Lower lobe of right lung (tissue), 2 donors: ENCODE measurements around the gene INF2. TPM values are rescaled to one million over a fixed set of nuclear protein-coding genes. Genes with fewer than 3 reads are reported as not detected.

Source experiments
- ATAC-seq, 2 donors: fragments of 200-7000 bp; cut with Tn5 transposase; one replicate each; pipeline ENCODE4 v1.9.1; 2020 to 2022; ENCODE audit warnings: mild to moderate bottlenecking in 2 of 2, moderate library complexity in 2 of 2
- DNase-seq: peaks from one replicate; pipeline ENCODE4 v3.0.0-alpha.2; 2020
- H3K27ac ChIP-seq: fragments of 200-600 bp; one replicate; pipeline ENCODE4 v1.8.0; 2022
- H3K27me3 ChIP-seq: fragments of 200-600 bp; one replicate; pipeline ENCODE4 v1.8.0; 2022; ENCODE audit warnings: low read depth
- H3K36me3 ChIP-seq: fragments of 200-600 bp; one replicate; pipeline ENCODE4 v1.8.0; 2022; ENCODE audit warnings: mild to moderate bottlenecking
- H3K4me1 ChIP-seq: fragments of 200-600 bp; one replicate; pipeline ENCODE4 v1.8.0; 2022
- H3K4me3 ChIP-seq: fragments of 200-600 bp; one replicate; pipeline ENCODE4 v1.8.0; 2022; ENCODE audit warnings: mild to moderate bottlenecking
- H3K9me3 ChIP-seq: fragments of 200-600 bp; one replicate; pipeline ENCODE4 v1.8.0; 2022
- CTCF ChIP-seq: fragments of 200-600 bp; IDR thresholded peaks from one replicate; pipeline ENCODE4 v1.8.0; 2022; ENCODE audit warnings: antibody characterized with exemption, mild to moderate bottlenecking
- intact Hi-C: fragments of 100-400 bp; cut with DNase I; formaldehyde crosslinking; loops from one replicate; pipeline ENCODE4 v1.11.0; 2022
- total RNA-seq: library from RNA; stranded (reverse); fragmentation: NEBNext Ultra II Directional; extraction: Animal tissue kit (Norgen Biotek cat#: 25700); gene quantifications from one replicate; pipeline ENCODE4 v1.2.1, GENCODE V29; 2021
- donor health status: DM: no; HTN: yes; CAD: no; lungs with severe emphysema.

Gene INF2
- total RNA-seq, 1 donor from 2014 or later, result 116 TPM

- ATAC-seq, result no peak
These were observed 46.1 kb upstream of the INF2 start for GRCh38 chr14:104643306-104643705.

DNA sequence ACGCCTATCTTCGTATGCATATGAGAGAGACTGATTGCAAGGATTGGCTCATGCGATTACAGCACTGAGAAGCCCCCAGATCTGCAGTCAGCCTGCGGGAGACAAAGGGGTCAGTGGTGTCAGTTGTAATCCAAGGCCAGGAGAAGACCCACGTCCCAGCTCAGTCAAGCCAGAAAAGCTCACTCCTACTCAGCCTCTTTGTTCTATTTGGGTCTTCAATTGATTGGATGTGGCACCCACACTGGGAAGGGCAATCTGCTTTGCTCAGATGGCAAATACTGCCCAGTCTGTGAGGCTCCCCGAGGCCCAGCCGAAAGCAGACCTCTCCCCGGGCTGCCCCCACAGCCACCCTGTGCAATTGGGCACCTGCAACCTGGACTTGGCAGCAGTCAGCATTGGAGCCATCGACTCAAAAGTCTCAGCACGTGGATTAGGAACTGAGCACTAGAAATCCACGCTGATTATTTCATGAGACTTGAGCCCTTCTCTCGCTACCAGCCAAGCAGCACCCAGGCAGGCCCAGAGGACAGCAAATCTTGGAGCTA is 45.3 kb upstream of the INF2 start:
- Histone ChIP-seq H3K27ac (no peak overlapping the region), H3K4me1 (peaks cover 5% of the 10 kb centered on the region), H3K4me3 (no peak overlapping the region), H3K27me3 (peaks cover 12% of the 10 kb centered on the region), H3K36me3 (no peaks in the 10 kb centered on the region), H3K9me3 (no peaks in the 10 kb centered on the region)
- ATAC-seq (no peak), DNase-seq (no peak)
- intact Hi-C loops, result no loop called here
- TF ChIP-seq CTCF, result no peak

More at GRCh38 chr14:104643306-104643705, 46.1 kb upstream of the INF2 start:
- no peak overlapping the region for H3K4me3 ChIP-seq
- intact Hi-C loops, result no loop called here
- H3K9me3 ChIP-seq, result no peaks in the 10 kb centered on the region
- DNase-seq, result no peak
- H3K27ac ChIP-seq, result no peak overlapping the region
- peaks cover 5% of the 10 kb centered on the region for H3K4me1 ChIP-seq
- H3K36me3 ChIP-seq, result no peaks in the 10 kb centered on the region
- peaks cover 18% of the 10 kb centered on the region for H3K27me3 ChIP-seq
- TF ChIP-seq CTCF, result no peak

DNA sequence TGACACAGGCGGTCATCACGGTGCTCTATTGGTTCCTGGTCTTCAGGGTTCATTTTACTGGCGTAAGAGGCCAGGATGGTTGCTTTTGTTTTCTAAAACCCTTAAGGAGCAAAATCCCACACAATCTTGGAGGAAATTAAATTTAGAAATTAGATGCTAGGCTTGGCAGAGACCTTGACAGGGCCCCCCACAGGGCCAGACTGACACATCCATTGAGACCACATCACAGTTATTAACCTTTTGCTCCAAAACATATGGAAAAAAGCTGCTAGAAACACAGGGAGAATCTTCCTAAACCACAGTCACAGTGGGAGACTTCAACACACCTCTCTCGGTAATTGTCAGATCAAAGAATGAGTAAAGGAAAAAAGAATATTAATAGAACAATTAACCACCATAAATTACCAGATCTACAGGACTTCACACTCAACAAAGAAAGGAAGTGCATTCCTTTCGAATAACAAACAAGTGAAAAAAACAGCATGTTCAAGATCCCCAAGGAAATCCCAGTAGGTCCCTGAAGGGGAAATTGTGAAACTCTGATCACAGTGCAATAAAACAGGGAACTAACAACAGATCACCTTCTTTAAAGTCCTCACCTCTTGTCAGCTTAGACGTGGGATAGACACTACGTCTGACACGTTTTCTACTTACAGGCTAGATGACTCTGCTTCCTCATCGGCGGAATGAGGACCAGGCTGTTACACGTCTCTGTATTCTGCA is 44.6 kb upstream of the INF2 start:
- Histone ChIP-seq H3K36me3 (no peaks in the 10 kb centered on the region), H3K4me1 (peaks cover 8% of the 10 kb centered on the region), H3K27ac (no peak overlapping the region), H3K27me3 (peaks cover 6% of the 10 kb centered on the region), H3K4me3 (no peak overlapping the region), H3K9me3 (no peaks in the 10 kb centered on the region)
- no peak for DNase-seq
- intact Hi-C loops, result no loop called here
- TF ChIP-seq CTCF, result no peak
- ATAC-seq, result no peak

GRCh38 chr14:104647467-104648043 is 41.9 kb upstream of the INF2 start:
- no peak for ATAC-seq
- Histone ChIP-seq H3K27ac (no peak overlapping the region), H3K27me3 (no peaks in the 10 kb centered on the region), H3K4me1 (peaks cover 7% of the 10 kb centered on the region), H3K9me3 (no peaks in the 10 kb centered on the region), H3K36me3 (no peaks in the 10 kb centered on the region), H3K4me3 (no peak overlapping the region)
- no peak for DNase-seq
- intact Hi-C loops, result no loop called here
- TF ChIP-seq CTCF, result no peak

DNA sequence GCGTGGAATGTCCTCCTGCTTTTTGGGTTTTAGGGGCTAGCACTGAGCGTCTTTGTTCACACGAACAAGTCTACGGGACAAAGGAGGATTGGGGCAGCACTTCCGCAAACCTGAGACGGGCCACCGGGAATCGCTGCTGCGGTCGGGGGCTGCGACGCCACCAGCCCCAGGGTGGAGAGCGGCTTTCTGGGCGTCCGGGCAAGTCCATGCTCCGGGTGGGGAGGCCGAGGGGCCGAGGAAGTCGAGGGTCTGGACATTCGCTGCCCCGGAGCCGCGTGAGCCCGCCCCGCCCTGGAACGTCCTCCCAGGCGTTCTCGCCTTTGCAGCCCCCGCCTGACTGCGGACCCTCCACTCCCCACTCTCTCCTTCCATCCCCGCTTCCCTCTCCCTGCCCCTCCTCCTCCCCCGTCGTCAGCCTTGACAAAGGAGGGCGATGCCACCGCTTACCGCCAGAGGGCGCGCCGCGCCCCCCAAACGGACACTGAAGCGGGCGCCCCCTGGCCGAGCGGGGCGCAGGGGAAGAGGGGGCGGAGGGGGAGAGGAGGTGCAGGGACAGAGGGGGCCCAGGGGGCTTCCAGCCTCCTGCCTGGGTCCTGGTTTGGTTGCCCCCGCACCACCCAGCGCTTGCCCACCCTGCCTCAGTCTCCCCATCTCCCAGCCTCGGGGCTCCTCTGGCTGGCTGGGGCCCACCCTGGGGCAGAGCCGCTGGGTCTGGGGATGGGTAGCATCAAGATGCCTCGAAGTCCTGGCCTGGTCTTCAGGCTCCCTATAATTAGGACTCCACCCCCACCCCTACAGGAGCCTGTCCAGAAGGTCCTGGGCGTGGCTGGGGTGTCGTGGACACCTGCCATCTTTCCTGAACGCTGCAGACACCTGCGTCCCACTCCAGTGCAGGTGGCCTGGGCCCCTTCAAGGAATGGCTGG is 39.1 kb upstream of the INF2 start:
- Histone ChIP-seq H3K36me3 (no peaks in the 10 kb centered on the region), H3K9me3 (no peaks in the 10 kb centered on the region), H3K27me3 (no peaks in the 10 kb centered on the region), H3K4me1 (peaks cover 7% of the 10 kb centered on the region), H3K27ac (no peak overlapping the region), H3K4me3 (peak overlapping the region; percentile 47)
- TF ChIP-seq CTCF, result peak; percentile 93
- ATAC-seq (peak; percentile 85), DNase-seq (peak; percentile 69)
- intact Hi-C loops, result loop anchor here (10.0 kb wide), 1 partner anchor 54 kb away; no protein-coding TSS in a partner anchor
